Thoracic aorta (tissue), 2 donors: ENCODE data around the gene TMTC2. TPM values are rescaled to one million over a fixed set of nuclear protein-coding genes. Genes with fewer than 3 reads are reported as not detected.

Experiments
- ATAC-seq: fragments of 150-250 bp; one replicate; pipeline ENCODE4 v1.8.0; 2017; ENCODE audit warnings: low read depth; ENCODE audit not compliant: insufficient number of reproducible peaks, low FRiP score
- DNase-seq: peaks from one replicate; pipeline ENCODE4 v3.0.0-alpha.2; 2020; ENCODE audit warnings: low spot score
- H3K27ac ChIP-seq, 2 donors: fragments of 200-600 bp; sonication (generic); 1 replicate in 1 of 2; 2 replicates in 1 of 2; pipeline ENCODE4 v1.5.1; 2016; ENCODE audit warnings: mild to moderate bottlenecking in 2 of 2, moderate library complexity in 2 of 2
- H3K27me3 ChIP-seq: fragments of 200-600 bp; sonication (generic); replicated peaks from 2 replicates; pipeline ENCODE4 v1.6.0; 2016; ENCODE audit warnings: mild to moderate bottlenecking; ENCODE audit not compliant: insufficient read depth
- H3K36me3 ChIP-seq: fragments of 200-600 bp; sonication (generic); one replicate; pipeline ENCODE4 v1.5.1; 2016
- H3K4me1 ChIP-seq, 2 donors: fragments of 200-600 bp; sonication (generic); 1 replicate in 1 of 2; 2 replicates in 1 of 2; pipeline versions ENCODE4 v1.5.1 to v1.6.0; 2016; ENCODE audit warnings: low read depth in 2 of 2, mild to moderate bottlenecking in 1 of 2; ENCODE audit not compliant: control insufficient read depth in 1 of 2
- H3K4me3 ChIP-seq: fragments of 200-600 bp; sonication (generic); 2 replicates; pipeline ENCODE4 v1.5.1; 2016; ENCODE audit warnings: mild to moderate bottlenecking
- H3K9me3 ChIP-seq: fragments of 200-600 bp; sonication (generic); 2 replicates; pipeline ENCODE4 v1.5.1; 2016
- total RNA-seq, 2 donors: library from RNA; depleted of rRNA; stranded (reverse); fragments of >200 nt; gene quantifications; one replicate each; pipeline versions ENCODE4 v1.1.0 to v1.2.3, GENCODE V29; 2016
- TF ChIP-seq, protein P1 (sequence below): fragments of 200-600 bp; sonication (generic); IDR thresholded peaks from one replicate; pipeline ENCODE4 v1.5.1; 2019; ENCODE audit warnings: antibody characterized with exemption

Gene TMTC2
- total RNA-seq, 2 donors from 2014 or later, result 2.8 to 8.6 TPM

DNA sequence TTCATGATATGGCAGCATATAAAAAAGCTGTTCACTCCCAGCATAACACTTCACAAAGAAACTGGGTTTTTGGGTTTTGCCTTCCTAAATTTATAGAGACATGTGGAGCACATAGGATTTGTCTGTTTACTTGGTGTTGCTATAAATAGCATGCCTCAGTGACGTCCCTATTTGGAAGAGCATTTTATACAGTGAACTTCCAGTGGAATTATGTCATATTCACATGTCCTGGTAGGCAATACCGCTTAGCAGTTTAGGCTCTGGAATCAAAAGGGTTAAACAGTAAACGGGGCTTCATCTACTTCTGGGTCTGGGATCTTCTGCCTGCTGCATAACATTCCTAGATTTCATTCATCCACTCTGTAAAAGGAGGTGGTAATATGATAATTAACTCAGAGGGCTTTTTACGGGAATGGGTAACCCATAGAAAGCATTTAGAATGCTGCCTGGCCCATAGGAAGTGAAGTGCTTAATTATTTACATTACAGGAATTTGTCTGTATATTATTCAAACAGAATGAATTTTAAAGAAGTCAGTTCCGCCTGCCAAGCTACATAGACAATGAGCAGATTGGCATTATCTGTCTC lies 396.1 kb downstream of the TMTC2 start:
- no peak for DNase-seq
- TF ChIP-seq, protein P1, sequence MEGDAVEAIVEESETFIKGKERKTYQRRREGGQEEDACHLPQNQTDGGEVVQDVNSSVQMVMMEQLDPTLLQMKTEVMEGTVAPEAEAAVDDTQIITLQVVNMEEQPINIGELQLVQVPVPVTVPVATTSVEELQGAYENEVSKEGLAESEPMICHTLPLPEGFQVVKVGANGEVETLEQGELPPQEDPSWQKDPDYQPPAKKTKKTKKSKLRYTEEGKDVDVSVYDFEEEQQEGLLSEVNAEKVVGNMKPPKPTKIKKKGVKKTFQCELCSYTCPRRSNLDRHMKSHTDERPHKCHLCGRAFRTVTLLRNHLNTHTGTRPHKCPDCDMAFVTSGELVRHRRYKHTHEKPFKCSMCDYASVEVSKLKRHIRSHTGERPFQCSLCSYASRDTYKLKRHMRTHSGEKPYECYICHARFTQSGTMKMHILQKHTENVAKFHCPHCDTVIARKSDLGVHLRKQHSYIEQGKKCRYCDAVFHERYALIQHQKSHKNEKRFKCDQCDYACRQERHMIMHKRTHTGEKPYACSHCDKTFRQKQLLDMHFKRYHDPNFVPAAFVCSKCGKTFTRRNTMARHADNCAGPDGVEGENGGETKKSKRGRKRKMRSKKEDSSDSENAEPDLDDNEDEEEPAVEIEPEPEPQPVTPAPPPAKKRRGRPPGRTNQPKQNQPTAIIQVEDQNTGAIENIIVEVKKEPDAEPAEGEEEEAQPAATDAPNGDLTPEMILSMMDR, result no peak
- H3K4me1 ChIP-seq, result no peaks in the 10 kb centered on the region
- H3K36me3 ChIP-seq, result no peaks in the 10 kb centered on the region
- no peaks in the 10 kb centered on the region for H3K9me3 ChIP-seq
- H3K4me3 ChIP-seq, result no peak overlapping the region
- no peak for ATAC-seq
- H3K27me3 ChIP-seq, result no peaks in the 10 kb centered on the region
- no peak overlapping the region for H3K27ac ChIP-seq

GRCh38 chr12:83083616-83084015 lies 396.9 kb downstream of the TMTC2 start:
- Histone ChIP-seq H3K9me3 (no peaks in the 10 kb centered on the region), H3K4me1 (no peaks in the 10 kb centered on the region), H3K36me3 (no peaks in the 10 kb centered on the region), H3K27me3 (no peaks in the 10 kb centered on the region), H3K4me3 (no peak overlapping the region), H3K27ac (no peak overlapping the region)
- ATAC-seq (no peak), DNase-seq (no peak)
- TF ChIP-seq, protein P1, result no peak

GRCh38 chr12:83084516-83085234 lies 398.0 kb downstream of the TMTC2 start:
- no peaks in the 10 kb centered on the region for H3K27me3 ChIP-seq
- no peak for ATAC-seq

GRCh38 chr12:83086023-83086422 lies 399.3 kb downstream of the TMTC2 start:
- ATAC-seq, result no peak
- no peak for DNase-seq
- Histone ChIP-seq H3K27ac (no peak overlapping the region), H3K27me3 (no peaks in the 10 kb centered on the region), H3K4me1 (no peaks in the 10 kb centered on the region), H3K4me3 (no peak overlapping the region), H3K9me3 (no peaks in the 10 kb centered on the region), H3K36me3 (no peaks in the 10 kb centered on the region)
- TF ChIP-seq, protein P1, result no peak

More at GRCh38 chr12:83084516-83085234, 398.0 kb downstream of the TMTC2 start:
- no peaks in the 10 kb centered on the region for H3K36me3 ChIP-seq
- no peak for DNase-seq
- no peaks in the 10 kb centered on the region for H3K4me1 ChIP-seq
- H3K4me3 ChIP-seq, result no peak overlapping the region
- H3K9me3 ChIP-seq, result no peaks in the 10 kb centered on the region
- TF ChIP-seq, protein P1, result no peak
- H3K27ac ChIP-seq, result no peak overlapping the region

DNA sequence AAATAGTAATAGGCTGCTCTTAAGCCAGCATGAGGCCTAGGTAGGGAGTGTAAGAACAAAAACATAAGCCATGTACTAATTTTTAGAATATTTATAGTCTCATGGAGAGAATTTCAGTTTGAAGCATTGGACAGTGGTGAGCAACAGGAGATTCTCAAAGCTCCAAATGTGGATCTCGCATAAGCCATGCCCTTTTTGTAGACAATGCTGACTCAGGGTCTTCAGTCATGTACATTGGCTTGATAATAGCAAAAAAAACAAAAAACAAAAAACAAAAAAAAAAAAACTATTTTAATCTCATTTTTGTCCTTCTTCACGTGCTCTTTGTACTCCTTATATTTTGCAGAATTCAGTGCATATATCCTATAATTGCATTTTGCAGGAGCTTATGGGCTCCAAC lies 402.9 kb downstream of the TMTC2 start:
- H3K27ac ChIP-seq, result no peak overlapping the region
- H3K27me3 ChIP-seq, result no peaks in the 10 kb centered on the region
- ATAC-seq, result no peak
- H3K9me3 ChIP-seq, result no peaks in the 10 kb centered on the region
- TF ChIP-seq, protein P1, result no peak
- H3K4me1 ChIP-seq, result no peaks in the 10 kb centered on the region
- H3K36me3 ChIP-seq, result no peaks in the 10 kb centered on the region
- no peak for DNase-seq
- H3K4me3 ChIP-seq, result no peak overlapping the region
